ENCODE results near the gene MYOG. TPM values are rescaled to one million over a fixed set of nuclear protein-coding genes. Genes with fewer than 3 reads are reported as not detected.

The MYOG gene
- total RNA-seq, 5 donors from 2014 or later (not counting 1 experiment from before 2014, with no cell fraction given) = not detected

DNA sequence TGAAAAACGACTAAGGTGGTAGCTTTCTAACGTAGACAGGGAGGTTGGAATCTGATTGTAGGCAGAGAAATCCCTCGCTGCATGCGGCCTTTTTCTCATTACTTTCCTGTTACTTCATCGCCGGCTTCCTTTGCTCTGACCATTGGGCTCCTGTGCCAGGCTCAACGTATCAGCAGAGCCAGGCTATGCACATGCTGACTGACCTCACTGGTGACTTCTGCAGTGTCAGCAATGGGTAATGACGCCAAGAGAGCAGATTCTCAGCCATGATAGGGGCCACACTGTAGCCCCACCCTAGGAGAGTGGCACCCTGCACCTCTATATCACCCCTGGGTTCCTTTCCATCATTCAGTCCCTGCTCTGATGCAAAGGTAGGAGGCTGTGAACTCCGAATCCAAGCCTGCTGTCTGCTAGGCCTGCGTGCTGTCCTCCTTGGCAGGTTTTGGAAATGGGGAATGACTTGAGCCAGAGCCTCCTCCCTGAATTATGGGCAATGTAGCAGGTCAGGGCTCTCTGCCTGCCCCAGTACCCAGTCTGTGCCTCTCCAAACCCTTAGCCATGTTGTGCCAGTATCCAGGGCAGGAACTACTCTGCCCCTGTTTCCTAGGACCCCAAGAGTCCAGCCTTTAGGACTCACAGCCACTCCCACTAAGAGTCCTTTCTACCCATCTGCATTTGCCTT lies 48.2 kb downstream of the MYOG start:
- WGBS (ENCODE audit: insufficient coverage) = 76% methylated on average over 5 of the region's 10 CpGs
- Histone ChIP-seq H3K9me3 (no peaks in the 10 kb centered on the region), H3K4me3 (ENCODE audit: control insufficient read depth in 1 of 2, extremely low read depth in 1 of 2, low read length in 1 of 2) (no peak overlapping the region), H3K27me3 (replicated peaks in 1 of 2; ENCODE audit: control insufficient read depth in 2 of 2, extremely low read depth in 1 of 2, insufficient read depth in 2 of 2, low read length in 1 of 2) (peaks cover 0 to 28% of the 10 kb centered on the region in 2 experiments), H3K36me3 (ENCODE audit: control insufficient read depth in 2 of 2, extremely low read depth in 1 of 2, insufficient read depth in 1 of 2, low read length in 1 of 2) (no peaks in the 10 kb centered on the region), H3K27ac (ENCODE audit: low read length) (no peak overlapping the region), H3K4me1 (ENCODE audit: control insufficient read depth in 1 of 2, extremely low read depth in 1 of 2, insufficient read depth in 2 of 2, low read length in 2 of 2) (peaks cover 0 to 3% of the 10 kb centered on the region in 2 experiments)
- Mint-ChIP-seq H3K4me1 (peaks cover 0 to 6% (median 2%) of the 10 kb centered on the region in 3 donors), H3K27me3 (peaks cover 5 to 8% of the 10 kb centered on the region in 2 donors), H3K27ac (no peak overlapping the region), H3K4me3 (no peak overlapping the region), H3K36me3 (no peaks in the 10 kb centered on the region), H3K9me3 (no peaks in the 10 kb centered on the region)
- DNase-seq = no peak
- CTCF ChIA-PET = no interaction called here
- ATAC-seq (replicated peaks in 1 of 4) = no peak
- POLR2A ChIA-PET = no interaction called here

DNA sequence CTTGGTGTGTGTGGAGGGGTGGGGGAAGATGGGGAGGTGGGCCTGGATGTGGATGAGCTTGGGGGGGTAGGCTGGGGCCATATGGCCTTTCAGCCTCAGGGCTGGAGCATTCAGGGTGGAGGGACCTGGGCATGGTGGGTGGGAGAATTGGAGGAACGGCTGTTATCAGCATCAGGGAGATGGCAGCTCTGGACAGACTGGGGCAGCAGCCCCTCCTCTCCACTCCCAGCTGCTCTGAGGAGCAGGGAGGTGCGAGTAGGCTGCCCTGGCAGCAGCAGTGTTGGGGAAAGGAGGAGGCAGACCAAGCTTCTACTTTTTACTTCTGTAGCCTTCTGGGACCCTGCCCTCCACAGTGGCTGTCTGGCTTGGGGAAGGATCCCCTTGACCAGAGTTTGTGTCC lies 49.3 kb downstream of the MYOG start:
- DNase-seq = no peak

DNA sequence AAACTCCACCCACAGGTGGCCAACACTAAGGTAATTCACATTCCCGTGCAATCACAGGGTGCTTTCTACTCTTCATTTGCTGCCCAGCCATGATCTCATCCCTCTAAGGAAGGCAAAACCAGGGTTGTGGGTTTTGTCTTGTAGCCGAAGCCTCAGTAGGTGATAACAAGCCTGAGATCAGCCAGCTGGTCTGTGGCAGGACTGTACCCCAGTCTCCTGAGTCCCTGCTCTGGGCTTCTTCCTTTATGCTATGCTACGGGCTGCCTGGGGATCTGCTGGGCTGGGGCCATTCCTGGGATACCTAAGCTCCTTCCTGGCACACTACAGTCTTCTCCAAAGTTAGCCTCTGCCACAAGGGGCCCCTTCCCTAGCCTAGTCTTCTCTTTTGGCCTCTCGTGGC lies 49.7 kb downstream of the MYOG start:
- Mint-ChIP-seq H3K4me1 (peaks cover 0 to 6% (median 2%) of the 10 kb centered on the region in 3 donors), H3K36me3 (no peaks in the 10 kb centered on the region), H3K9me3 (no peaks in the 10 kb centered on the region), H3K27ac (no peak overlapping the region), H3K27me3 (peaks cover 5 to 7% of the 10 kb centered on the region in 2 donors), H3K4me3 (no peak overlapping the region)
- DNase-seq (no peak), ATAC-seq (replicated peaks in 1 of 4) (no peak)
- ChIA-PET CTCF (interaction anchor here in 1 of 2 donors (0.7 kb wide), 1 partner anchor 288 kb away, joined by 4 read pairs; no protein-coding TSS in a partner anchor), POLR2A (interaction anchor here in 1 of 2 donors (0.6 kb wide), 1 partner anchor 437 kb away, joined by 6 read pairs; no protein-coding TSS in a partner anchor)
- Histone ChIP-seq H3K27ac (ENCODE audit: low read length) (no peak overlapping the region), H3K4me3 (ENCODE audit: control insufficient read depth in 1 of 2, extremely low read depth in 1 of 2, low read length in 1 of 2) (no peak overlapping the region), H3K9me3 (no peaks in the 10 kb centered on the region), H3K4me1 (ENCODE audit: control insufficient read depth in 1 of 2, extremely low read depth in 1 of 2, insufficient read depth in 2 of 2, low read length in 2 of 2) (peaks cover 0 to 3% of the 10 kb centered on the region in 2 experiments), H3K27me3 (replicated peaks in 1 of 2; ENCODE audit: control insufficient read depth in 2 of 2, extremely low read depth in 1 of 2, insufficient read depth in 2 of 2, low read length in 1 of 2) (peaks cover 0 to 26% of the 10 kb centered on the region in 2 experiments), H3K36me3 (ENCODE audit: control insufficient read depth in 2 of 2, extremely low read depth in 1 of 2, insufficient read depth in 1 of 2, low read length in 1 of 2) (no peaks in the 10 kb centered on the region)
- 88% methylated on average over 2 of the region's 4 CpGs for WGBS (ENCODE audit: insufficient coverage)

More for the DNA sequence above, 49.3 kb downstream of the MYOG start:
- ATAC-seq (replicated peaks in 1 of 4) = no peak
- POLR2A ChIA-PET = no interaction called here
- no CpG with 5 or more reads among the region's 2 CpGs for WGBS (ENCODE audit: insufficient coverage)
- CTCF ChIA-PET = interaction anchor here in 1 of 2 donors (0.7 kb wide), 1 partner anchor 287 kb away, joined by 4 read pairs; no protein-coding TSS in a partner anchor
- Histone ChIP-seq H3K4me3 (ENCODE audit: control insufficient read depth in 1 of 2, extremely low read depth in 1 of 2, low read length in 1 of 2) (no peak overlapping the region), H3K27me3 (replicated peaks in 1 of 2; ENCODE audit: control insufficient read depth in 2 of 2, extremely low read depth in 1 of 2, insufficient read depth in 2 of 2, low read length in 1 of 2) (peaks cover 0 to 26% of the 10 kb centered on the region in 2 experiments), H3K4me1 (ENCODE audit: control insufficient read depth in 1 of 2, extremely low read depth in 1 of 2, insufficient read depth in 2 of 2, low read length in 2 of 2) (peaks cover 0 to 3% of the 10 kb centered on the region in 2 experiments), H3K36me3 (ENCODE audit: control insufficient read depth in 2 of 2, extremely low read depth in 1 of 2, insufficient read depth in 1 of 2, low read length in 1 of 2) (no peaks in the 10 kb centered on the region), H3K27ac (ENCODE audit: low read length) (no peak overlapping the region), H3K9me3 (no peaks in the 10 kb centered on the region)
- Mint-ChIP-seq H3K36me3 (no peaks in the 10 kb centered on the region), H3K9me3 (no peaks in the 10 kb centered on the region), H3K27me3 (peaks cover 5 to 8% of the 10 kb centered on the region in 2 donors), H3K4me1 (peaks cover 0 to 6% (median 2%) of the 10 kb centered on the region in 3 donors), H3K4me3 (no peak overlapping the region), H3K27ac (no peak overlapping the region)

DNA sequence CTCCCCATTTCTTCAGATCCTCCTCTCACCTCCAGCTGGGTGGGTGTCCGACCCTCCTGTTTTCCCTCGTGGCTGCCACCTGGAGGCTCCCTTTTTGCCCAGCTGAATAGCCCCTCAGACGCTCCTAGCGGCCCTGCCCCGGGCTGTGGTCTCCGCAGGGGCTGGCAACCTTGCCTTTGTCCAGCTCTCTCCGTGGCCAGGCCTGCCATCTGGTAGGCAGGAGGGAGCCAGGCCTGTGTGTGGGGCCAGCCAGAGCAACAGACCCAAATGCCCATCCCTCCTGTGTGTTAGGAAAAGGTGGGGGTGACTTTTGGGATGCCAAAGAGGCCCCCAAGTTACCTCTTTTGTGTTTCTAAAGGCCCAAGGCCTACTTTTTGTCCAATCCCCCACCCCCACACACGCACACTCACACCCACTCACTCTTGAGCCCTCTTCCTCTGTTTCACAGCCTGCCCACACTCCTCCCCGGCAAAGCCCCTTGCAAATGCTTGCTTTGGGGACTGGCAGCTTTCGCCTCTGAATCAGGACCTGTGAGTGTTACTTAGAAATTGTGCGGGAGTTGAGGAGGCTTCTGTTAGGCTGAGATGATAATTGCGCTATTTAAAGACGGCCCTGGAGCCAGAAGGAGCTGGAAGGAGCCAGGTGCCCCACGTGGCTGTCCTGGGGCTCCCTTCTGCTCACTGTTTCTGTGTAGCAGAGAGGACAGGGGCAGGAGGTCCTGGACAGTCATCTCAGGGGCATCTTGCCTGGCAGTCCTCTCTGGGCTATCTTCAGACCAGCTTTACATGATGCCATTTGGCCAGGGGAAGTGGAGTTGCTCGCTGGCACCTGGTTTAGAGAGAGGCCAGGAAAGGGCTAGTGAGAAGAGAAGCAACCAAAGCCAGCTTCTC lies 50.5 kb downstream of the MYOG start:
- Mint-ChIP-seq H3K27ac (no peak overlapping the region), H3K4me3 (no peak overlapping the region), H3K27me3 (peaks cover 5 to 7% of the 10 kb centered on the region in 2 donors), H3K36me3 (no peaks in the 10 kb centered on the region), H3K4me1 (peaks cover 0 to 6% (median 2%) of the 10 kb centered on the region in 3 donors), H3K9me3 (no peaks in the 10 kb centered on the region)
- no peak for ATAC-seq (replicated peaks in 1 of 4)
- Histone ChIP-seq H3K9me3 (no peaks in the 10 kb centered on the region), H3K4me1 (ENCODE audit: control insufficient read depth in 1 of 2, extremely low read depth in 1 of 2, insufficient read depth in 2 of 2, low read length in 2 of 2) (peaks cover 0 to 3% of the 10 kb centered on the region in 2 experiments), H3K27ac (ENCODE audit: low read length) (no peak overlapping the region), H3K4me3 (ENCODE audit: control insufficient read depth in 1 of 2, extremely low read depth in 1 of 2, low read length in 1 of 2) (no peak overlapping the region), H3K36me3 (ENCODE audit: control insufficient read depth in 2 of 2, extremely low read depth in 1 of 2, insufficient read depth in 1 of 2, low read length in 1 of 2) (no peaks in the 10 kb centered on the region), H3K27me3 (replicated peaks in 1 of 2; ENCODE audit: control insufficient read depth in 2 of 2, extremely low read depth in 1 of 2, insufficient read depth in 2 of 2, low read length in 1 of 2) (peaks cover 0 to 26% of the 10 kb centered on the region in 2 experiments)
- DNase-seq = no peak
- 73% methylated on average over 11 of the region's 15 CpGs for WGBS (ENCODE audit: insufficient coverage)
- ChIA-PET CTCF (interaction anchor here in 1 of 2 donors (0.7 kb wide), 1 partner anchor 288 kb away, joined by 4 read pairs; no protein-coding TSS in a partner anchor), POLR2A (interaction anchor here in 1 of 2 donors (0.6 to 0.7 kb wide), 2 partner anchors 219 to 438 kb away, joined by 6 to 8 read pairs; no protein-coding TSS in a partner anchor)

DNA sequence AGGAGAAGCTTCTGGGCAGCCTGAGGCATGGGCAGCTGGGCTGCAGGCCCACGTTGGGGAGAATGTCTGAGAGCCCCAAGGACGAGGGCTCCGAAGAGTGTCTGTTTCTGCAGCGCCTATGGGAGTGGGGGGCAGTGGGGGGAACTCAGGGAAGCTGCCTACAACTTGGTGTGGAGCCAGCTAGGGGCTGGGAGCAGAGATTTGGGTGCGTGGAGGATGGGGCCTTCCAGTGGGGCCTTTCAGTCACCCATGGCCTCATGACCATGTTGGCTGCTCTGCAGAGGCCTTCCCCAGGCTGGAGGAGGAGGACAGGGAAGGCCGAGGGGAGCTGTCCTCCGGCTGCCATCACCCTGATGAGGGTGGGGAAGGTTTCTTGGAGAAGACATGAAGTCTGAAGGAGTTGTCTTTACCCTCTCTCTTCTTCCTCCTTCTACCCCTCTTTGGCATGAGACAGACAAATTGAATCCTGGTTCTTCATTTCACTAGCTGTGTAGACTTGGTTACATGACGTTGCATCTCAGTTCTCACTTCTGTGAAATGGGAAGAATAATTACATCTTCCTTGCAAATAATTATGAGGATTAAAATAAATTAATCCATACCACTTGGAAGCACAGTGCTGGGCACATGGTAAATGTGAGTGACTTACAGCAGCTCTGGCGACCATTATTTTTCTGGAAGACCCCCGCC lies 51.2 kb downstream of the MYOG start:
- ChIA-PET CTCF (no interaction called here), POLR2A (no interaction called here)
- Mint-ChIP-seq H3K36me3 (no peaks in the 10 kb centered on the region), H3K4me1 (peaks cover 0 to 5% (median 2%) of the 10 kb centered on the region in 3 donors), H3K4me3 (no peak overlapping the region), H3K9me3 (no peaks in the 10 kb centered on the region), H3K27me3 (peaks cover 5 to 7% of the 10 kb centered on the region in 2 donors), H3K27ac (no peak overlapping the region)
- 67% methylated on average over 5 of the region's 10 CpGs for WGBS (ENCODE audit: insufficient coverage)
- ATAC-seq (replicated peaks in 1 of 4) = no peak
- H3K27me3 ChIP-seq (replicated peaks in 1 of 2; ENCODE audit: control insufficient read depth in 2 of 2, extremely low read depth in 1 of 2, insufficient read depth in 2 of 2, low read length in 1 of 2) = peaks cover 0 to 26% of the 10 kb centered on the region in 2 experiments
- H3K4me3 ChIP-seq (ENCODE audit: control insufficient read depth in 1 of 2, extremely low read depth in 1 of 2, low read length in 1 of 2) = no peak overlapping the region
- H3K4me1 ChIP-seq (ENCODE audit: control insufficient read depth in 1 of 2, extremely low read depth in 1 of 2, insufficient read depth in 2 of 2, low read length in 2 of 2) = peaks cover 0 to 2% of the 10 kb centered on the region in 2 experiments
- no peaks in the 10 kb centered on the region for H3K9me3 ChIP-seq
- H3K27ac ChIP-seq (ENCODE audit: low read length) = no peak overlapping the region
- H3K36me3 ChIP-seq (ENCODE audit: control insufficient read depth in 2 of 2, extremely low read depth in 1 of 2, insufficient read depth in 1 of 2, low read length in 1 of 2) = no peaks in the 10 kb centered on the region
- DNase-seq = no peak

DNA sequence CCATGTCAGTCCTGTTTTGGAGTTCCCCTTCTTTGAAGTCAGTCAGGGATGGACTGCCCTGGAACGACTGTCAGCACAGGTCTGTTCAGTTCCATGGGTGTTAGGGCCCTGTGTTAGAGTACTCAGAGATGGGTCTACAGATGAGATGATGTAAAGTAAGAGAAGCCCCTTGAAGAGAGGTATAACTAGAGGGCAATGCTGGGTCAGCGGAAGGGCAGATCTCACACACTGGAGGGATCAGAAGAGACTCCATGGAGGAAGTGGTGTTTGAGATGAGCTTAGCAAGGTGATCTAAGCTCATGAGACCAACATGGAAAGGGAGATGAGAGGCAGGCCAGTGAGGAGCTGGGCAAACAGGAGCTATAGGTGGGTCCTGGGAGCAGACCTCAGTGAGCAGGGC lies 51.9 kb downstream of the MYOG start:
- no peaks in the 10 kb centered on the region for H3K36me3 ChIP-seq (ENCODE audit: control insufficient read depth in 2 of 2, extremely low read depth in 1 of 2, insufficient read depth in 1 of 2, low read length in 1 of 2)
- H3K27me3 Mint-ChIP-seq = peaks cover 0 to 2% of the 10 kb centered on the region in 2 donors
- no peak overlapping the region for H3K27ac ChIP-seq (ENCODE audit: low read length)
- POLR2A ChIA-PET = no interaction called here
- H3K4me3 Mint-ChIP-seq = no peak overlapping the region
- H3K36me3 Mint-ChIP-seq = no peaks in the 10 kb centered on the region
- no peak overlapping the region for H3K4me3 ChIP-seq (ENCODE audit: control insufficient read depth in 1 of 2, extremely low read depth in 1 of 2, low read length in 1 of 2)
- H3K9me3 Mint-ChIP-seq = no peaks in the 10 kb centered on the region
- H3K27ac Mint-ChIP-seq = no peak overlapping the region
- DNase-seq (no peak), ATAC-seq (replicated peaks in 1 of 4) (no peak)
- CTCF ChIA-PET = no interaction called here
- H3K27me3 ChIP-seq (replicated peaks in 1 of 2; ENCODE audit: control insufficient read depth in 2 of 2, extremely low read depth in 1 of 2, insufficient read depth in 2 of 2, low read length in 1 of 2) = peaks cover 0 to 28% of the 10 kb centered on the region in 2 experiments
- H3K4me1 Mint-ChIP-seq = no peaks in the 10 kb centered on the region
- H3K4me1 ChIP-seq (ENCODE audit: control insufficient read depth in 1 of 2, extremely low read depth in 1 of 2, insufficient read depth in 2 of 2, low read length in 2 of 2) = no peaks in the 10 kb centered on the region
- no peaks in the 10 kb centered on the region for H3K9me3 ChIP-seq
- WGBS (ENCODE audit: insufficient coverage) = 71% methylated on average over 2 of the region's 2 CpGs

Data from T-cell (primary cell).